Right lobe of liver (tissue), 6 donors: ENCODE results near the gene CHKB. TPM values are rescaled to one million over a fixed set of nuclear protein-coding genes. Genes with fewer than 3 reads are reported as not detected.
A peak's percentile ranks its signal among the peaks of the same experiment; 100 is the strongest.

Experiments used
- ATAC-seq, 4 donors: fragments of 200-7000 bp; cut with Tn5 transposase; one replicate each; pipeline ENCODE4 v1.9.1; 2020; ENCODE audit warnings: mild to moderate bottlenecking in 4 of 4, moderate library complexity in 4 of 4
- DNase-seq, 3 donors: peaks; one replicate each; pipeline ENCODE4 v3.0.0-alpha.2; 2020
- H3K27ac ChIP-seq, 3 donors: fragments of 200-600 bp; one replicate each; pipeline ENCODE4 v1.8.0; 2022
- H3K27me3 ChIP-seq, 2 donors: fragments of 200-600 bp; one replicate each; pipeline ENCODE4 v1.8.0; 2022
- H3K36me3 ChIP-seq, 4 donors: fragments of 200-600 bp; sonication (generic) in 1 of 4; one replicate each; pipeline versions ENCODE4 v1.5.1 to v1.8.0; 2017 to 2022; ENCODE audit warnings: control low read depth in 1 of 4
- H3K4me1 ChIP-seq, 4 donors: fragments of 200-600 bp; sonication (generic) in 1 of 4; one replicate each; pipeline versions ENCODE4 v1.5.1 to v1.8.0; 2017 to 2022; ENCODE audit warnings: control low read depth in 1 of 4
- H3K4me3 ChIP-seq, 3 donors: fragments of 200-600 bp; one replicate each; pipeline ENCODE4 v1.8.0; 2022
- H3K9me3 ChIP-seq, 4 donors: fragments of 200-600 bp; sonication (generic) in 1 of 4; one replicate each; pipeline versions ENCODE4 v1.5.1 to v1.8.0; 2017 to 2022; ENCODE audit warnings: control low read depth in 1 of 4
- POLR2A ChIP-seq: fragments of 450-650 bp; IDR thresholded peaks from one replicate; pipeline ENCODE4 v1.6.1; 2017; ENCODE audit warnings: antibody characterized with exemption, mild to moderate bottlenecking
- WGBS: methylation state at CpG from one replicate; pipeline ENCODE4 v1.1.6; 2018; ENCODE audit warnings: low coverage, low lambda C conversion rate; ENCODE audit not compliant: insufficient coverage; ENCODE audit errors: missing lambda C conversion rate; 5-methylcytosine and 5-hydroxymethylcytosine counted together
- intact Hi-C, 2 donors: fragments of 100-400 bp; cut with DNase I; formaldehyde crosslinking; loops; one replicate each; pipeline versions ENCODE4 v1.11.2 to v1.14.1; 2022
- total RNA-seq, 6 experiments: library from RNA; depleted of rRNA in 2 of 6; stranded (reverse); fragments of >200 nt in 2 of 6; fragmentation: NEBNext Ultra II Directional in 3 of 6; extraction: Animal tissue kit (Norgen Biotek cat#: 25700) in 3 of 6; gene quantifications; one replicate each; pipeline versions ENCODE4 v1.1.0 to v1.2.4, GENCODE V29; 2016 to 2023
- TF ChIP-seq, protein P1 (sequence below), 4 donors: fragments of 200-600 bp in 3 of 4; fragments of 450-650 bp in 1 of 4; IDR thresholded peaks; one replicate each; pipeline versions ENCODE4 v1.5.1 to v1.8.0; 2016 to 2022; ENCODE audit warnings: antibody characterized with exemption in 4 of 4, mild to moderate bottlenecking in 2 of 4
- donor health status: DM: no; HTN: yes; CAD: no.
- donor health status: DM: no; HTN: no; CAD: no.
- donor health status: DM: no; HTN: no; CAD: no.
- donor health status: DM: no; HTN: yes; CAD: no.
- donor health status: DM: no; HTN: yes; CAD: no.

The CHKB gene
- total RNA-seq, 6 experiments from 2014 or later = 10.9 to 43.4 (median 26.7) TPM

DNA sequence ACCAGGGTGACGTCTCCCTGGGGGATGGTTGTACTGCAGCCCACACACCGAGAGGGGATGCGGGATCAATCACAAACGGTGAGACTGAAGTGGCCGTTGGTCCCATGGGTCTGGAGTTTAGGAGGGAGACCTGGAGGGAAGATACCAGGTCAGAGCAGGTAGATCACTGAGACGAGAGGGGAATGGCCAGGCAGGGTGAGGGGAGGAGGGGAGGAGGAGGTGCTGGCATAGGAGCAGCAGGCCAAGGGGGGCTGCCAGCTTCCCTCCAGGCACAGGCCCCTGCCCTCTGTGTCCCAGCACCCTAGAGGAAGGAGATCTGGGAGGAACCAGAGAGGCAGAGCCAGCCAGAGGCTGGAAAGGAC, 25.0 kb upstream of the CHKB start:
- Histone ChIP-seq H3K27me3 (peaks cover 0 to 6% of the 10 kb centered on the region in 2 donors), H3K36me3 (no peaks in the 10 kb centered on the region), H3K9me3 (no peaks in the 10 kb centered on the region), H3K27ac (no peak overlapping the region), H3K4me1 (no peaks in the 10 kb centered on the region), H3K4me3 (no peak overlapping the region)
- no peak for DNase-seq
- ATAC-seq = no peak
- intact Hi-C loops = no loop called here
- WGBS = 52% methylated on average over 3 of the region's 6 CpGs
- TF ChIP-seq, protein P1, sequence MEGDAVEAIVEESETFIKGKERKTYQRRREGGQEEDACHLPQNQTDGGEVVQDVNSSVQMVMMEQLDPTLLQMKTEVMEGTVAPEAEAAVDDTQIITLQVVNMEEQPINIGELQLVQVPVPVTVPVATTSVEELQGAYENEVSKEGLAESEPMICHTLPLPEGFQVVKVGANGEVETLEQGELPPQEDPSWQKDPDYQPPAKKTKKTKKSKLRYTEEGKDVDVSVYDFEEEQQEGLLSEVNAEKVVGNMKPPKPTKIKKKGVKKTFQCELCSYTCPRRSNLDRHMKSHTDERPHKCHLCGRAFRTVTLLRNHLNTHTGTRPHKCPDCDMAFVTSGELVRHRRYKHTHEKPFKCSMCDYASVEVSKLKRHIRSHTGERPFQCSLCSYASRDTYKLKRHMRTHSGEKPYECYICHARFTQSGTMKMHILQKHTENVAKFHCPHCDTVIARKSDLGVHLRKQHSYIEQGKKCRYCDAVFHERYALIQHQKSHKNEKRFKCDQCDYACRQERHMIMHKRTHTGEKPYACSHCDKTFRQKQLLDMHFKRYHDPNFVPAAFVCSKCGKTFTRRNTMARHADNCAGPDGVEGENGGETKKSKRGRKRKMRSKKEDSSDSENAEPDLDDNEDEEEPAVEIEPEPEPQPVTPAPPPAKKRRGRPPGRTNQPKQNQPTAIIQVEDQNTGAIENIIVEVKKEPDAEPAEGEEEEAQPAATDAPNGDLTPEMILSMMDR (IDR thresholded peaks at IDR 0.05) = no peak
- no peak for TF ChIP-seq POLR2A

DNA sequence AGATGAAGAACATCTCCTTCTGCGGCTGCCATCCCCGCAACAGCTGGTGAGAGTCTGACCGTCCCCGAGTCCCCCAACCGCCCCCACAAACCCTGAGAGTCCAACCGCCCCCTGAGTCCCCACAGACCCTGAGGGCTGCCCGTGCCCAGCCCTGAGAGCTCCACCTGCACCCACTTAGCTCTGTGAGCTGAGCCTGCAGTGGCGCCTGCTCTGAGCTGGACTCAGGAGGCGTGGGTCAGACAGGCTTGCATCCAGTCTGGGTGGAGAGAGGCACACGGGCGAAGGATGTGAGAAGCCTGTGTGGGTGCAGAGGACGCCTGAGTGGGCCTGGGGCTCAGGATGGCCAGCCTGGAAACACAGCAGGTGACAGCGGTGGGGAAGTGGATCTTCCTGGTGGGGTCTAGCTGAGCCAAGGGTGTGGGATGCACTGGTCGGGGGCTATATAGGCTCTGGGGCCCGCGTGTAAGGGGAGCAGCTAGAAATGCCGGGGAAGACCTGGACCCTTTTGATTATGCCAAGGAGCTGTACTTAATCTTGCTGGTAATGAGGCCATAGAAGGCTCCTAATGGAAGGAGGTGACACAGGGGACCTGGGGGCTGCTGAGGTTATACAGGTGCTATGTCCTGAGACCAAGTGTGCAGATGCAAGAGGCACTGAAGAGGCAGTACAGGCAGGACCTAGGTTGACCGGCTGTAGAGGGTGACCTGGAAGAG, 24.5 kb upstream of the CHKB start:
- no peak for ATAC-seq
- Histone ChIP-seq H3K27me3 (peaks cover 0 to 6% of the 10 kb centered on the region in 2 donors), H3K36me3 (no peaks in the 10 kb centered on the region), H3K27ac (no peak overlapping the region), H3K9me3 (no peaks in the 10 kb centered on the region), H3K4me1 (no peaks in the 10 kb centered on the region), H3K4me3 (no peak overlapping the region)
- no peak for TF ChIP-seq POLR2A
- TF ChIP-seq, protein P1 (IDR thresholded peaks at IDR 0.05) = no peak
- WGBS = 82% methylated on average over 10 of the region's 18 CpGs
- intact Hi-C loops = no loop called here
- DNase-seq = no peak

DNA sequence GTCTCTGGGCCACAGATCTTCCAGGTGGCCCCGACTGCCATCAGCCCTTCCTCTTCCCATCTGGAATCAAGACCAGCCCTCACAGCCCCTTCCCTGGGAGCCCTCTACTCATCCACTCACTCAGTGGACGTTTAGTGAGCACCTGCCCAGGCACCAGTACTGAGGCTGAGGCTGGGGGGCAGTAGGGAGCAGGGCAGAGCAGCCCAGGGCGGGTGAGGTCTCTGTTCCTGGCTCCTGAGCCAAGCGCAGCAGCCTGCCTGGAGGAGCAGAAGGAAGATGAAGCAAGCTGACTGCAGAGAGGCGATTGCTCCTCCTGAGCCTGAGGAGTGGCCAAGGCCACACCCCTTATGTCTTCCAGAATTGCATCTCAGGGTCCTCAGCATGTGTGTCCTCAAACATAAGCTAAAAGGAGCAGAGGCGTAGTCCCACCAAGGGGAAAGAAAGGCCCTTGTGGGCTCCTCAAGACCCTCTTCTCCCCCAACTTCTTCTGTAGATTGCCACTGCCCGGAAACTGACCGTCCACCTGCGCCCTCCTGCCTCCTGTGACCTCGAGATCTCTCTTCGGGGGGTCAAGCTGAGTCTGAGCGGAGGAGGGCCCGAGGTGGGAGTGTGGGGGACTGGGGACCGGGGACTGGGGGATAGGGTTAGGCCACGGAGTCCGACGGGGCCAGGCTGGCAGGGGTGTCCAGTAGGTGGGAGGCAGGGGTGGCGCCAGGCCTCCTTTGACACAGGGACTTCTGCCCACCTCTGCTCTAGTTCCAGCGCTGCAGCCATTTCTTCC, 23.7 kb upstream of the CHKB start:
- DNase-seq (no peak), ATAC-seq (peak in 1 of 4 donors; percentile 32)
- WGBS = 81% methylated on average over 6 of the region's 19 CpGs
- peaks cover 0 to 6% of the 10 kb centered on the region in 2 donors for H3K27me3 ChIP-seq
- H3K4me1 ChIP-seq = no peaks in the 10 kb centered on the region
- intact Hi-C loops = no loop called here
- no peak for TF ChIP-seq POLR2A
- TF ChIP-seq, protein P1 (IDR thresholded peaks at IDR 0.05) = peak in 1 of 4 donors; percentile 39
- no peak overlapping the region for H3K4me3 ChIP-seq
- no peaks in the 10 kb centered on the region for H3K9me3 ChIP-seq
- H3K27ac ChIP-seq = no peak overlapping the region
- H3K36me3 ChIP-seq = no peaks in the 10 kb centered on the region

DNA sequence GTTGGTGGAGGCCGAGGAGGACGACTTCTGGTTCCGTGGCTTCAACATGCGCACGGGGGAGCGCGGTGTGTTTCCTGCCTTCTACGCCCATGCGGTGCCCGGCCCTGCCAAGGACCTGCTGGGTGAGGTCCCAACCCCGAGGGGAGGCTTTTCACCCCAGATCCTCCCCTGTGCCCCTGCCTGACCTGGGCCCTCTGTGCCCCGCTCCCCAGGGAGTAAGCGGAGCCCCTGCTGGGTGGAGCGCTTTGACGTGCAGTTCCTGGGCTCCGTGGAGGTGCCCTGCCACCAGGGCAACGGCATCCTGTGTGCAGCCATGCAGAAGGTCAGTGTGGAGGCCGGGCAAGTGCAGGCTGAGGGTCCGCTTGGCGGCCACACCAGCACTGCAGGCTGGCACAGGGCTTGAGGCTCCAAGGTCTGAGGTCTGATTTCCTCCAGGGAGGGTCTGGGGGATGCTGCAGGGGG, 23.0 kb upstream of the CHKB start:
- no peaks in the 10 kb centered on the region for H3K36me3 ChIP-seq
- no peak overlapping the region for H3K27ac ChIP-seq
- WGBS = no CpG with 5 or more reads among the region's 20 CpGs
- no peak overlapping the region for H3K4me3 ChIP-seq
- DNase-seq = no peak
- no peak for ATAC-seq
- intact Hi-C loops = no loop called here
- H3K4me1 ChIP-seq = no peaks in the 10 kb centered on the region
- H3K9me3 ChIP-seq = no peaks in the 10 kb centered on the region
- H3K27me3 ChIP-seq = peaks cover 0 to 6% of the 10 kb centered on the region in 2 donors
- no peak for TF ChIP-seq POLR2A
- TF ChIP-seq, protein P1 (IDR thresholded peaks at IDR 0.05) = no peak
